ENCODE data around the gene TMEM240. TPM values are rescaled to one million over a fixed set of nuclear protein-coding genes. Genes with fewer than 3 reads are reported as not detected.

The TMEM240 gene
- total RNA-seq, 1 donor from 2014 or later: 1.6 TPM

- no peak overlapping the region for H3K4me3 ChIP-seq (ENCODE audit: low read depth, low read length)
- no peak for DNase-seq (ENCODE audit: low read depth)
- no peak for TF ChIP-seq CTCF (conservative IDR thresholded peaks at IDR 0.05; ENCODE audit: low read depth, low read length)
Measured at GRCh38 chr1:1538989-1539309, 1.5 kb downstream of the TMEM240 start.

- no peak for TF ChIP-seq CTCF (conservative IDR thresholded peaks at IDR 0.05; ENCODE audit: low read depth, low read length)
- H3K4me3 ChIP-seq (ENCODE audit: low read depth, low read length): no peak overlapping the region
- DNase-seq (ENCODE audit: low read depth): no peak
Measured at GRCh38 chr1:1538334-1538733, 2.1 kb downstream of the TMEM240 start.

- TF ChIP-seq CTCF (conservative IDR thresholded peaks at IDR 0.05; ENCODE audit: low read depth, low read length): no peak
- H3K4me3 ChIP-seq (ENCODE audit: low read depth, low read length): no peak overlapping the region
- no peak for DNase-seq (ENCODE audit: low read depth)
Measured at GRCh38 chr1:1537626-1538250, 2.7 kb downstream of the TMEM240 start.

GRCh38 chr1:1536938-1537546, 3.4 kb downstream of the TMEM240 start:
- no peak for TF ChIP-seq CTCF (conservative IDR thresholded peaks at IDR 0.05; ENCODE audit: low read depth, low read length)
- H3K4me3 ChIP-seq (ENCODE audit: low read depth, low read length): no peak overlapping the region
- no peak for DNase-seq (ENCODE audit: low read depth)

GRCh38 chr1:1536019-1536937, 4.1 kb downstream of the TMEM240 start:
- no peak overlapping the region for H3K4me3 ChIP-seq (ENCODE audit: low read depth, low read length)
- DNase-seq (ENCODE audit: low read depth): no peak
- TF ChIP-seq CTCF (conservative IDR thresholded peaks at IDR 0.05; ENCODE audit: low read depth, low read length): no peak

GRCh38 chr1:1535201-1536018, 5.0 kb downstream of the TMEM240 start:
- no peak overlapping the region for H3K4me3 ChIP-seq (ENCODE audit: low read depth, low read length)
- DNase-seq (ENCODE audit: low read depth): no peak
- no peak for TF ChIP-seq CTCF (conservative IDR thresholded peaks at IDR 0.05; ENCODE audit: low read depth, low read length)

Measured in epithelial cell of proximal tubule (primary cell).